Neuronal stem cell (in vitro differentiated cells): ENCODE data around the gene IFNA14.
"Not testable (repeated sequence)": the region's sequence is repeated elsewhere in the genome, so short reads cannot be mapped to it uniquely, and the experiment has no call there.

Experiments used
- DNase-seq: peaks from one replicate; pipeline ENCODE4 v3.0.0-alpha.2; 2013; ENCODE audit warnings: low spot score
- H2AFZ ChIP-seq: one replicate; pipeline ENCODE4 v1.6.1; 2013; ENCODE audit warnings: mild to moderate bottlenecking, low read length, inconsistent platforms
- H2AK5ac ChIP-seq: 2 replicates; pipeline ENCODE4 v1.6.1; 2013; ENCODE audit warnings: low read depth, mild to moderate bottlenecking, inconsistent platforms, low read length, moderate library complexity, mixed read lengths
- H2BK120ac ChIP-seq: 2 replicates; pipeline ENCODE4 v1.6.1; 2013; ENCODE audit warnings: low read depth, mild to moderate bottlenecking, inconsistent platforms, low read length, moderate library complexity, mixed read lengths
- H2BK12ac ChIP-seq: one replicate; pipeline ENCODE4 v1.6.1; 2013; ENCODE audit warnings: low read length, inconsistent platforms
- H2BK15ac ChIP-seq: 2 replicates; pipeline ENCODE4 v1.6.1; 2013; ENCODE audit warnings: mild to moderate bottlenecking, low read length, inconsistent platforms, mixed read lengths
- H2BK5ac ChIP-seq: one replicate; pipeline ENCODE4 v1.6.1; 2013; ENCODE audit warnings: inconsistent platforms, mild to moderate bottlenecking, low read length, moderate library complexity
- H3K14ac ChIP-seq: one replicate; pipeline ENCODE4 v1.6.1; 2013; ENCODE audit warnings: low read length, inconsistent platforms
- H3K18ac ChIP-seq: 2 replicates; pipeline ENCODE4 v1.6.1; 2013; ENCODE audit warnings: low read length, inconsistent platforms
- H3K23ac ChIP-seq: 2 replicates; pipeline ENCODE4 v1.6.1; 2013; ENCODE audit warnings: low read depth, mild to moderate bottlenecking, mixed read lengths, low read length, inconsistent platforms; ENCODE audit not compliant: poor library complexity
- H3K27ac ChIP-seq: replicated peaks from 3 replicates; pipeline ENCODE4 v1.5.1; 2013; ENCODE audit warnings: low read length, inconsistent platforms
- H3K27me3 ChIP-seq, 3 experiments: 2 replicates each; pipeline ENCODE4 v1.6.1; 2013; ENCODE audit warnings: low read length in 3 of 3, mild to moderate bottlenecking in 2 of 3, inconsistent platforms in 1 of 3, low read depth in 1 of 3, mixed read lengths in 1 of 3, moderate library complexity in 1 of 3; ENCODE audit not compliant: control insufficient read depth in 3 of 3, insufficient read depth in 3 of 3
- H3K36me3 ChIP-seq, 2 donors: replicated peaks in 1 of 2; 2 replicates each; pipeline ENCODE4 v1.6.1; 2013; ENCODE audit warnings: low read length in 2 of 2; ENCODE audit not compliant: control insufficient read depth in 2 of 2, insufficient read depth in 2 of 2
- H3K4ac ChIP-seq: 2 replicates; pipeline ENCODE4 v1.6.1; 2013; ENCODE audit warnings: inconsistent platforms, mild to moderate bottlenecking, low read length, moderate library complexity
- H3K4me1 ChIP-seq, 2 donors: 1 replicate in 1 of 2; 2 replicates in 1 of 2; pipeline ENCODE4 v1.6.1; 2013; ENCODE audit warnings: low read length in 2 of 2, low read depth in 1 of 2; ENCODE audit not compliant: control insufficient read depth in 2 of 2, insufficient read depth in 1 of 2
- H3K4me2 ChIP-seq: one replicate; pipeline ENCODE4 v1.6.1; 2013; ENCODE audit warnings: mild to moderate bottlenecking, low read length, inconsistent platforms; ENCODE audit not compliant: insufficient read depth, poor library complexity, severe bottlenecking
- H3K4me3 ChIP-seq, 2 donors: 2 replicates each; pipeline ENCODE4 v1.5.1; 2013; ENCODE audit warnings: low read length in 2 of 2, mild to moderate bottlenecking in 2 of 2, inconsistent platforms in 1 of 2, moderate library complexity in 1 of 2
- H3K79me1 ChIP-seq: one replicate; pipeline ENCODE4 v1.6.1; 2013; ENCODE audit warnings: low read depth, mild to moderate bottlenecking, inconsistent platforms, low read length, moderate library complexity
- H3K9ac ChIP-seq: one replicate; pipeline ENCODE4 v1.6.1; 2013; ENCODE audit warnings: mild to moderate bottlenecking, low read depth, low read length, inconsistent platforms; ENCODE audit not compliant: poor library complexity
- H3K9me3 ChIP-seq, 2 donors: replicated peaks in 1 of 2; 2 replicates each; pipeline versions ENCODE3 to v1.6.1; 2013; ENCODE audit warnings: low read length in 2 of 2, mild to moderate bottlenecking in 2 of 2, inconsistent platforms in 1 of 2, low read depth in 1 of 2, mixed read lengths in 1 of 2, moderate library complexity in 1 of 2; ENCODE audit not compliant: control insufficient read depth in 2 of 2, insufficient read depth in 1 of 2
- H4K8ac ChIP-seq: one replicate; pipeline ENCODE4 v1.6.1; 2013; ENCODE audit warnings: low read depth, mild to moderate bottlenecking, inconsistent platforms, low read length, moderate library complexity
- H4K91ac ChIP-seq: one replicate; pipeline ENCODE4 v1.6.1; 2013; ENCODE audit warnings: low read length, low read depth, mild to moderate bottlenecking, inconsistent platforms; ENCODE audit not compliant: poor library complexity
- WGBS, 2 donors: extraction: QIAGEN DNeasy Blood & Tissue Kit; methylation state at CpG; one replicate each; pipeline ENCODE4 v1.1.7; 2013; ENCODE audit warnings: missing lambda C conversion rate in 2 of 2, mixed read lengths in 1 of 2; ENCODE audit not compliant: insufficient read length in 2 of 2, insufficient replicate concordance in 1 of 2; ENCODE audit errors: extremely low coverage in 2 of 2; 5-methylcytosine and 5-hydroxymethylcytosine counted together

The IFNA14 gene

GRCh38 chr9:21213411-21214326 lies 26.1 kb downstream of the IFNA14 start:
- H3K23ac ChIP-seq, H3K4ac ChIP-seq, H2AFZ ChIP-seq, H3K14ac ChIP-seq, H2BK12ac ChIP-seq, H3K9ac ChIP-seq, H2BK15ac ChIP-seq, H3K4me2 ChIP-seq, H3K4me3 ChIP-seq, H4K8ac ChIP-seq, DNase-seq, H3K27ac ChIP-seq, H2AK5ac ChIP-seq, H2BK120ac ChIP-seq, H3K36me3 ChIP-seq, H3K79me1 ChIP-seq, H3K27me3 ChIP-seq, H3K9me3 ChIP-seq, H3K18ac ChIP-seq, H2BK5ac ChIP-seq, H4K91ac ChIP-seq, H3K4me1 ChIP-seq: not testable (repeated sequence)
- no CpG with 5 or more reads among the region's 5 CpGs for WGBS, 2 donors

- not testable (repeated sequence) for H3K4me1 ChIP-seq, H2BK12ac ChIP-seq, H3K4me3 ChIP-seq, H3K14ac ChIP-seq, H3K18ac ChIP-seq, H3K36me3 ChIP-seq, H2AFZ ChIP-seq, DNase-seq, H3K4me2 ChIP-seq, H3K23ac ChIP-seq, H2BK120ac ChIP-seq, H3K27me3 ChIP-seq, H3K27ac ChIP-seq, H3K9me3 ChIP-seq, H2AK5ac ChIP-seq, H4K91ac ChIP-seq, H3K4ac ChIP-seq, H2BK15ac ChIP-seq, H2BK5ac ChIP-seq, H3K79me1 ChIP-seq, H3K9ac ChIP-seq, H4K8ac ChIP-seq
- no CpG with 5 or more reads among the region's 2 CpGs for WGBS, 2 donors
These were observed 27.6 kb downstream of the IFNA14 start for GRCh38 chr9:21212160-21212559.

DNA sequence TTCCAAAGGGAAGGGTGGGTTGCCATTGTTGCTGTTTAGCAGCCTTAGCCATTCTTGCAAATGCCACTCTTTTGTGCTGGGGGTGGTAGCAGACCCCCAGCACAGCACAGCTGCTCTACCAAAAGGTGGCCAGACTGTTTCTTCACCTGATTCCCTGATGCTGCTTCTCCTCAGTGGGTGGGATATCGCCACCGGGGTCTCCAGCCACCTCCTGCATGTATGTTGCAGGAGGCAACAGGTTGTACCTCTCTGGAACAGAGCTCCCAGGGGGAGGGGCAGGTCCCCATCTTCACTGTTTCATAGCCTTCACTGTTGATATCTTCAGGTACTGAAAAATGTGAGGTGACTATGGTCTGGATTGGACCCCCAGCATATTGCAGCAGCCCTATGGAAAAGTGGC lies 29.0 kb downstream of the IFNA14 start:
- not testable (repeated sequence) for H3K9ac ChIP-seq, H3K27me3 ChIP-seq, H3K4me1 ChIP-seq, H4K8ac ChIP-seq, H2BK15ac ChIP-seq, H3K4me2 ChIP-seq, H3K79me1 ChIP-seq, H4K91ac ChIP-seq, H3K4ac ChIP-seq, H2BK12ac ChIP-seq, H3K4me3 ChIP-seq, H3K27ac ChIP-seq, H3K36me3 ChIP-seq, H3K14ac ChIP-seq, H3K9me3 ChIP-seq, H2AK5ac ChIP-seq, H2AFZ ChIP-seq, H2BK120ac ChIP-seq, H3K18ac ChIP-seq, H3K23ac ChIP-seq, DNase-seq, H2BK5ac ChIP-seq
- no CpG with 5 or more reads among the region's 2 CpGs for WGBS, 2 donors

DNA sequence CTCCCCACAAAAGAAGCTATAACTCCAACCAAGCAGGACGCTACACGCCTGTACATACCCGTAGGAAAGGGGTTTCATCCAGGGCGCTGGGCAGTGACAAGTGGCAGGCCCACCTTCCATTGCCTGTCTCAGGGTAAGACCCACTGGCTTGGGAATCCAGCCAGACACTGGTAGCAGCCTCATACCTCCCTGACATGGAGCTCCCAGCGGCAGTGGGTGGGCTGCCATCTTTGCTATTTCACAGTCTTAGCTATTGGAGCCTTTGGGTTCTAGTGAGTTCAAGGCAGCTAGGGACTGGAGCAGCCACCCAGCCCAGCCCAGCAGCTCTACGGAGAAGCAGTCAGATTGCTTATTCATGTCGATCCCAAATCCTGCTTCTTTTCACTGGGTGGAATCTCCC lies 29.5 kb downstream of the IFNA14 start:
- no peaks in the 10 kb centered on the region for H3K36me3 ChIP-seq
- H2AFZ ChIP-seq, result no peak overlapping the region
- peak overlapping the region; percentile 59 for H3K18ac ChIP-seq
- H3K14ac ChIP-seq, result no peak overlapping the region
- no peak overlapping the region for H2BK12ac ChIP-seq
- no peak overlapping the region for H2BK15ac ChIP-seq
- no peak overlapping the region for H3K4me2 ChIP-seq
- H3K4me1 ChIP-seq, result peaks cover 0 to 8% of the 10 kb centered on the region in 2 donors
- H3K9me3 ChIP-seq, result no peaks in the 10 kb centered on the region
- no peak overlapping the region for H4K8ac ChIP-seq
- no peaks in the 10 kb centered on the region for H3K27me3 ChIP-seq
- no peak overlapping the region for H2BK5ac ChIP-seq
- WGBS, 2 donors, result no CpG with 5 or more reads among the region's 7 CpGs
- no peak overlapping the region for H2AK5ac ChIP-seq
- no peak overlapping the region for H3K9ac ChIP-seq
- H3K4me3 ChIP-seq, result no peak overlapping the region
- DNase-seq, result no peak
- H4K91ac ChIP-seq, result no peak overlapping the region
- no peak overlapping the region for H3K27ac ChIP-seq
- no peak overlapping the region for H3K23ac ChIP-seq
- H2BK120ac ChIP-seq, result no peak overlapping the region
- H3K79me1 ChIP-seq, result no peaks in the 10 kb centered on the region
- H3K4ac ChIP-seq, result no peak overlapping the region
